Naive thymus-derived CD8-positive, alpha-beta T cell (primary cell): ENCODE data around the gene FER1L5. TPM values are rescaled to one million over a fixed set of nuclear protein-coding genes. Genes with fewer than 3 reads are reported as not detected.
A peak's percentile ranks its signal among the peaks of the same experiment; 100 is the strongest.

Experiments used
- ATAC-seq, 2 donors: fragments of 150-1000 bp; cut with Tn5 transposase in 1 of 2; sonication (Bioruptor Pico), chemical (Tn5 transposase) in 1 of 2; 1 replicate in 1 of 2; 2 replicates in 1 of 2; pipeline ENCODE4 v1.10.0; 2021; ENCODE audit warnings: mild to moderate bottlenecking in 2 of 2, moderate library complexity in 2 of 2
- POLR2A ChIA-PET: fragments of 350-600 bp; sonication (Branson Sonifier 250); formaldehyde crosslinking; loops from one replicate; lab custom pipeline; 2021; ENCODE audit warnings: antibody characterized with exemption; lab: Charles Lee
- DNase-seq, 10 donors: peaks; one replicate each; pipeline versions ENCODE4 v3.0.0 to v3.0.0-alpha.2; 2020 to 2022
- H3K27ac Mint-ChIP-seq, 10 donors: one replicate each; pipeline ENCODE4 v1.8.0; 2020 to 2022; ENCODE audit warnings: mild to moderate bottlenecking in 10 of 10, mixed read lengths in 10 of 10, moderate library complexity in 4 of 10, inconsistent platforms in 1 of 10
- H3K27me3 Mint-ChIP-seq, 5 donors: one replicate each; pipeline ENCODE4 v1.8.0; 2021 to 2022; ENCODE audit warnings: mixed read lengths in 5 of 5
- H3K36me3 Mint-ChIP-seq, 3 donors: one replicate each; pipeline ENCODE4 v1.8.0; 2020 to 2022; ENCODE audit warnings: mixed read lengths in 3 of 3, mild to moderate bottlenecking in 2 of 3, inconsistent platforms in 1 of 3
- H3K4me1 Mint-ChIP-seq, 4 donors: one replicate each; pipeline ENCODE4 v1.8.0; 2021 to 2022; ENCODE audit warnings: mixed read lengths in 4 of 4
- H3K4me3 Mint-ChIP-seq, 10 donors: one replicate each; pipeline ENCODE4 v1.8.0; 2020 to 2022; ENCODE audit warnings: mild to moderate bottlenecking in 10 of 10, mixed read lengths in 10 of 10, moderate library complexity in 6 of 10, inconsistent platforms in 1 of 10
- H3K9me3 Mint-ChIP-seq, 9 donors: one replicate each; pipeline ENCODE4 v1.8.0; 2020 to 2022; ENCODE audit warnings: mixed read lengths in 9 of 9, mild to moderate bottlenecking in 3 of 9, inconsistent platforms in 1 of 9, moderate library complexity in 1 of 9
- polyA plus RNA-seq, 3 donors: library from polyadenylated mRNA; unstranded; fragments of 300-500 nt; fragmentation: Illumina TruSeq; gene quantifications; one replicate each; pipeline ENCODE4 v1.2.3, GENCODE V29; 2021
- total RNA-seq, 8 experiments: library from RNA in 2 of 8; stranded (reverse) in 2 of 8; gene quantifications; one replicate each; pipeline ENCODE4 v1.2.3 and lab custom pipeline; 2021 to 2026

The FER1L5 gene
- total RNA-seq (not detected), polyA plus RNA-seq (under 1 TPM in 1 of 3 donors, not detected in 2; 0.02 TPM), total RNA-seq (lab: John Stamatoyannopoulos, UW) (0 to 0.09 (median 0) reads per million in 6 experiments)

DNA sequence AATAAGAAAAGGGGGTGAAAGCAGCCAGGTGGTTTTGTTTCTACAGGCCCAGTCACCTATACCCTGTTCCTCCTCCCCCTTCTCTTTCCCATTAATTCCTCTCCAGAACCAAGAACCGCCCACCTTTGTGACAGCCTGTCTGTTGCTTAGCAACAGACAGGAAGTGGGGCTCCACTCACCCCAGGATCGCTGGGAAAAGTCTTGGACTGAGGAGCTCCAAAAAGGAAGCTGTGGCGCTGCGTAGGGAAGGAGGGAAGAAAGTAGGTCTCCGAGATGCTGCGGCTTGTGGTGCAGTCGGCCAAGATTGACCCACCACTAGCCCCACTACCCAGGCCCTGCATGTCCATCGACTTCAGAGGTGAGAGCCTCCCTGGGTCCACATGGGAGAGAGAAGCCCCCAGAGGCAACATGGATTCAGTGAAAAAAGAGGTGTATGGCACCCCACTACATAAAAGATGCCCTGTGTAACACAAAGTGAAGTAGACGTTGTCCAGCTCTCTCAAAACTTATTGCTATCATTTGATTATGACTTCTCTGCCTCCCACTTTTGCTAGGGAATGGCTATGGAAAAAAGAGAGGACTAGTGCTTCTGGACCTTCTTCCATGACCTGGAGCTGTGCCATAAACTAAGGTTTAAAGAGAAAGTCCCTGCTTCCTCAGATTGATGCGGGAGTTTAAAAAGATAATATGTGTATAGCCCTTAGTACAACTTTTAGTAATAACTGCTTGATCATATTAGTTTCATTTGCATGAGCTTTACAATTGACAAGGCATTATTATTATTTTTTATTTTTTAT is at the start of gene FER1L5:
Gene FER1L5 (plus strand): TSS at position 201 of the 797 bp plus-strand sequence. CDS start 73 bp downstream, at position 274.
- peaks cover 0 to 6% (median 3%) of the 10 kb centered on the region in 4 donors for H3K4me1 Mint-ChIP-seq

DNA sequence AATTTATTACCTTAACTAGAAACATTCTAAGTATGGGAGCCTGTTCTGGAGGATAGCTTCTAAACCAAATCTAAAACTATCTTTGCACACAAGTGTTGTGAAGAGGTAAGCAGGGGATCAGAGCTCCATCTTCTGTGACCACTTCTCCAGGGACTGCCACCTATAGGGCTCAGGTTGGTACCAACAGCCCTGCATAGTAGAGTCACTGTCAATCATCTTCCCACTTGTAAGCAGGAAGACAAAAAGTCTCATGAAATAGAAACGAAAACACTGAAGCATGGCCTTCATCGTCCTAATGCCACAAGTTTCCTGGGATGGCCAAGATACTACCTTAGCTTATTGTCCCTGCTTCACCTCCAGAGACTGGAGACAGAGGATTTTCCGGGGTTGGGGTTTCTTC is 48.3 kb upstream of the FER1L5 start:
- POLR2A ChIA-PET: interaction anchor here (1.0 to 1.3 kb wide), 4 partner anchors 34 to 57 kb away, joined by 3 to 4 read pairs (median 4); partner anchors contain the start of gene ARID5A
- ATAC-seq: peak; percentile 47 to 66
- peak overlapping the region in 9 of 10 donors; percentile 60 to 93 (median 78) for H3K27ac Mint-ChIP-seq
- no peaks in the 10 kb centered on the region for H3K27me3 Mint-ChIP-seq
- peaks cover 21 to 38% (median 31%) of the 10 kb centered on the region in 4 donors for H3K4me1 Mint-ChIP-seq
- H3K4me3 Mint-ChIP-seq: peak overlapping the region in 8 of 10 donors; percentile 26 to 58 (median 54)
- no peak for DNase-seq
- H3K9me3 Mint-ChIP-seq: no peaks in the 10 kb centered on the region
- peaks cover 10 to 75% (median 14%) of the 10 kb centered on the region in 3 donors for H3K36me3 Mint-ChIP-seq

More for the DNA sequence above, at the start of gene FER1L5:
- Mint-ChIP-seq H3K27ac (peak within 1 kb of the TSS in 1 of 10 donors; percentile 31), H3K9me3 (no peaks in the 10 kb centered on the region), H3K4me3 (no peak within 1 kb of the TSS), H3K36me3 (no peaks in the 10 kb centered on the region), H3K27me3 (peaks cover 0 to 2% (median 0%) of the 10 kb centered on the region in 5 donors)
- no peak for DNase-seq
- POLR2A ChIA-PET: interaction anchor here (0.6 kb wide), 1 partner anchor 33 kb away, joined by 3 read pairs; no protein-coding TSS in a partner anchor
- ATAC-seq: no peak

- peaks cover 10 to 76% (median 14%) of the 10 kb centered on the region in 3 donors for H3K36me3 Mint-ChIP-seq
- H3K27ac Mint-ChIP-seq: peak overlapping the region; percentile 60 to 93 (median 78)
- peak; percentile 87 to 92 for ATAC-seq
- peak overlapping the region in 9 of 10 donors; percentile 16 to 58 (median 54) for H3K4me3 Mint-ChIP-seq
- no peaks in the 10 kb centered on the region for H3K27me3 Mint-ChIP-seq
- H3K9me3 Mint-ChIP-seq: no peaks in the 10 kb centered on the region
- POLR2A ChIA-PET: interaction anchor here (1.0 to 1.3 kb wide), 5 partner anchors 33 to 58 kb away, joined by 3 to 4 read pairs (median 4); partner anchors contain the start of gene ARID5A
- DNase-seq: peak in 4 of 10 donors; percentile 4 to 56 (median 40)
- peaks cover 18 to 38% (median 31%) of the 10 kb centered on the region in 4 donors for H3K4me1 Mint-ChIP-seq
Measured at GRCh38 chr2:96594691-96595152, 47.8 kb upstream of the FER1L5 start.

DNA sequence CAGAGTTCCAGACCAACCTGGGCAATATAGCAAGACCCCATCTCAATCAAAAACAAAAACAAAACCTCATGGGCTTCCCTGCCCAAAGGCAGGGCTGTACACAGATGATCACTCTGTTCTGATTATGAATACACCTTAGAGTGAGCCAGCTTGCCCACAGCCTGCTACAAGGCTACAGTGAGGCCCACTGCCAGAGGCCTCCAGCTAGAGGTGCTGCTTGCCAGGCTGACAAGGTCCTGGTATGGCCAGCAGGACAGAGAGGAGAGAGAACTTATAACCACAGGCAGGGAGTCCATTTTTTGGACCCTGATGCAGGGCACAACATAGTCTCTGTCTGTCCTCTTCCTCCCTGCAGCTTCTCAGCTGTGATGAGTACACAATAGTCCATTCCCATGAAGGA is 46.0 kb upstream of the FER1L5 start:
- ATAC-seq: no peak
- peaks cover 10 to 87% (median 22%) of the 10 kb centered on the region in 3 donors for H3K36me3 Mint-ChIP-seq

GRCh38 chr2:96599941-96600340 is 42.6 kb upstream of the FER1L5 start:
- Mint-ChIP-seq H3K9me3 (no peaks in the 10 kb centered on the region), H3K36me3 (peaks cover 4 to 89% (median 18%) of the 10 kb centered on the region in 3 donors), H3K27me3 (no peaks in the 10 kb centered on the region), H3K27ac (peak overlapping the region in 2 of 10 donors; percentile 4 to 69), H3K4me1 (peaks cover 5 to 14% (median 11%) of the 10 kb centered on the region in 4 donors), H3K4me3 (no peak overlapping the region)
- POLR2A ChIA-PET: interaction anchor here (0.6 to 0.7 kb wide), 2 partner anchors 55 to 278 kb away, joined by 3 to 4 read pairs; no protein-coding TSS in a partner anchor
- DNase-seq: no peak
- no peak for ATAC-seq

More for the DNA sequence above, 46.0 kb upstream of the FER1L5 start:
- H3K27me3 Mint-ChIP-seq: no peaks in the 10 kb centered on the region
- H3K4me1 Mint-ChIP-seq: peaks cover 17 to 36% (median 29%) of the 10 kb centered on the region in 4 donors
- POLR2A ChIA-PET: no interaction called here
- H3K27ac Mint-ChIP-seq: peak overlapping the region in 3 of 10 donors; percentile 11 to 44 (median 40)
- no peak overlapping the region for H3K4me3 Mint-ChIP-seq
- DNase-seq: no peak
- no peaks in the 10 kb centered on the region for H3K9me3 Mint-ChIP-seq

- H3K36me3 Mint-ChIP-seq: peaks cover 4 to 94% (median 26%) of the 10 kb centered on the region in 3 donors
- no peak for ATAC-seq
Measured at GRCh38 chr2:96601382-96602292, 40.9 kb upstream of the FER1L5 start.

DNA sequence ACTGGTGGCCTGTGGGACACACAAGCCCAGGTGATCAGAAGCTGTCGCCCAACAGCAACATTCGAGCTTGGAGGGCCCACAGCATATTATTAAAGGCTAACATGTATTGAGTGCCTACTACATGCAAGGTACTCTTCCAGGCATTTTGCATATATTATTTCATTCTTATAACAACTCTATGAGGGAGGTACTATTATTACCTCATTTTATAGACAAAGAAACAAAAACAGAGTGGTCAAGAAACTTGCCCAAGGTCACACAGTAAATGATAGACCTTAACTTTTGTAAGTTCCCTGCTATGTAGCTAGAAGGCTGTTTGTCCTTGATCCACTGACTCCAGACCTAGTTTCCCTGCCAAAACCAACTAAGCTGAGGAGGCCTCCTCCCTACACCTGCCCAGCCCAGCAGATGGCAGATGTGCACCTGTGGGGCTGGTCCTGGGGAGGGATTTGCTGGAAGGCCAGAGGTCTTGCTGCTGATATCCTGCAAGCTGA is 40.2 kb upstream of the FER1L5 start:
- Mint-ChIP-seq H3K36me3 (peaks cover 4 to 94% (median 31%) of the 10 kb centered on the region in 3 donors), H3K27me3 (no peaks in the 10 kb centered on the region), H3K4me1 (peaks cover 0 to 11% (median 7%) of the 10 kb centered on the region in 4 donors), H3K4me3 (no peak overlapping the region), H3K9me3 (no peaks in the 10 kb centered on the region), H3K27ac (no peak overlapping the region)
- DNase-seq: peak in 1 of 10 donors; percentile 69
- POLR2A ChIA-PET: interaction anchor here (1.4 kb wide), 1 partner anchor 158 kb away, joined by 3 read pairs; the partner anchor contains the start of gene CNNM4
- peak in 1 of 2 donors; percentile 50 for ATAC-seq

More at GRCh38 chr2:96601382-96602292, 40.9 kb upstream of the FER1L5 start:
- Mint-ChIP-seq H3K9me3 (no peaks in the 10 kb centered on the region), H3K4me3 (no peak overlapping the region), H3K27me3 (no peaks in the 10 kb centered on the region), H3K27ac (peak overlapping the region in 5 of 10 donors; percentile 34 to 86 (median 37)), H3K4me1 (peaks cover 0 to 7% (median 5%) of the 10 kb centered on the region in 4 donors)
- POLR2A ChIA-PET: interaction anchor here (1.4 kb wide), 1 partner anchor 159 kb away, joined by 3 read pairs; the partner anchor contains the start of gene CNNM4
- DNase-seq: no peak

GRCh38 chr2:96604104-96604503 is 38.5 kb upstream of the FER1L5 start:
- Mint-ChIP-seq H3K36me3 (peaks cover 0 to 97% (median 43%) of the 10 kb centered on the region in 3 donors), H3K27ac (peak overlapping the region in 1 of 10 donors; percentile 52), H3K4me3 (no peak overlapping the region), H3K27me3 (no peaks in the 10 kb centered on the region), H3K9me3 (no peaks in the 10 kb centered on the region), H3K4me1 (peaks cover 0 to 14% (median 8%) of the 10 kb centered on the region in 4 donors)
- ATAC-seq (no peak), DNase-seq (no peak)
- POLR2A ChIA-PET: no interaction called here

- no peak overlapping the region for H3K4me3 Mint-ChIP-seq
- H3K27me3 Mint-ChIP-seq: no peaks in the 10 kb centered on the region
- peaks cover 0 to 94% (median 57%) of the 10 kb centered on the region in 3 donors for H3K36me3 Mint-ChIP-seq
- H3K4me1 Mint-ChIP-seq: peaks cover 0 to 14% (median 4%) of the 10 kb centered on the region in 4 donors
- H3K9me3 Mint-ChIP-seq: no peaks in the 10 kb centered on the region
- DNase-seq: no peak
- H3K27ac Mint-ChIP-seq: peak overlapping the region in 2 of 10 donors; percentile 29 to 64
- POLR2A ChIA-PET: interaction anchor here (0.6 to 1.4 kb wide), 2 partner anchors 29 to 53 kb away, joined by 3 to 5 read pairs; partner anchors contain the start of gene KANSL3
- no peak for ATAC-seq
Measured at GRCh38 chr2:96608469-96609455, 33.8 kb upstream of the FER1L5 start.

DNA sequence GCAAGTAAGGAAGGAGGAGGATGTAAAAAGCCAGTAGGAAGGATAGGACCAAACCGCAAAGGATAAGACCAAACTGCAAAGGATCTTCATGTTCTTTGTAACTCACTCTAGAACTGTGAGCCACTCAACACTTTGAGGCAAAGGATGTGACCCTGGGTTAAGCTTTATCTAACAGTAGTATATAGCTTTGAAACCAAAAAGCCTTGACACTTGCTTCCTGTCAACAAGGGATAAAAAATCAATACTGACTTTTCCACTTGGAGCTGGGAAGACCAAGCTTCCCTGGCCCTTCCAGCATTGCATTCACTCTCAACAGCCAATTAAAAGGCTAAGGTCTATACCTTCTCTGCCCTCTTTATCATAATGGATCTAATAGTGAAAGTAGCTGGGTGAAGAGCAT is 26.4 kb upstream of the FER1L5 start:
- Mint-ChIP-seq H3K27me3 (no peaks in the 10 kb centered on the region), H3K36me3 (peaks cover 0 to 77% (median 16%) of the 10 kb centered on the region in 3 donors), H3K4me1 (peaks cover 9 to 22% (median 15%) of the 10 kb centered on the region in 4 donors), H3K27ac (peak overlapping the region in 3 of 10 donors; percentile 2 to 53 (median 43)), H3K4me3 (no peak overlapping the region), H3K9me3 (no peaks in the 10 kb centered on the region)
- POLR2A ChIA-PET: no interaction called here
- DNase-seq: no peak
- ATAC-seq: no peak
